OCI-LY7 (cell line): ENCODE data around the gene KCNQ2. TPM values are rescaled to one million over a fixed set of nuclear protein-coding genes. Genes with fewer than 3 reads are reported as not detected.

Experiments used
- BruUV-seq: library from RNA; stranded (reverse); fragments of 400-500 nt; replicated peaks from 2 replicates; lab custom pipeline; 2021; lab: Mats Ljungman, UMichigan
- CTCF ChIA-PET: fragments of 300-600 bp; sonication (Branson Sonifier 250); formaldehyde crosslinking; loops from one replicate; lab custom pipeline; 2022; ENCODE audit warnings: antibody characterized with exemption; ENCODE audit not compliant: unreplicated experiment; lab: Charles Lee
- POLR2A ChIA-PET: fragments of 300-600 bp; sonication (Branson Sonifier 250); formaldehyde crosslinking; loops from one replicate; lab custom pipeline; 2022; ENCODE audit warnings: antibody characterized with exemption; lab: Charles Lee
- DNase-seq: peaks from one replicate; pipeline ENCODE4 v3.0.0-alpha.2; 2015; ENCODE audit warnings: low spot score
- H2AFZ ChIP-seq: fragments of 200-600 bp; sonication (generic), shearing (Covaris generic); 2 replicates; pipeline ENCODE4 v1.6.1; 2014; ENCODE audit warnings: mild to moderate bottlenecking, antibody characterized with exemption, low read length, moderate library complexity
- H3K27ac ChIP-seq: fragments of 200-600 bp; sonication (generic); 2 replicates; pipeline ENCODE4 v1.5.1; 2014; ENCODE audit warnings: mixed run types, low read depth, mild to moderate bottlenecking, moderate library complexity, low read length, inconsistent platforms; ENCODE audit not compliant: poor library complexity, severe bottlenecking
- H3K36me3 ChIP-seq: fragments of 200-600 bp; sonication (generic); 2 replicates; pipeline ENCODE4 v1.6.1; 2014; ENCODE audit warnings: mild to moderate bottlenecking, antibody characterized with exemption, low read length, moderate library complexity, mixed read lengths; ENCODE audit not compliant: insufficient read depth
- H3K4me1 ChIP-seq: fragments of 200-600 bp; sonication (generic); 2 replicates; pipeline ENCODE4 v1.5.1; 2014; ENCODE audit warnings: mild to moderate bottlenecking, low read length; ENCODE audit not compliant: insufficient read depth, poor library complexity, severe bottlenecking
- H3K4me2 ChIP-seq: fragments of 200-600 bp; sonication (generic); 2 replicates; pipeline ENCODE4 v1.6.1; 2014; ENCODE audit warnings: mild to moderate bottlenecking, low read length
- H3K4me3 ChIP-seq: fragments of 200-600 bp; sonication (generic); 2 replicates; pipeline ENCODE4 v1.5.1; 2014; ENCODE audit warnings: mild to moderate bottlenecking, low read depth, low read length; ENCODE audit not compliant: poor library complexity, severe bottlenecking
- H3K79me2 ChIP-seq: fragments of 200-600 bp; sonication (generic); 2 replicates; pipeline ENCODE4 v1.6.1; 2016; ENCODE audit warnings: low read depth, mild to moderate bottlenecking, low read length, moderate library complexity, mixed read lengths; ENCODE audit not compliant: insufficient read depth
- H3K9me2 ChIP-seq: fragments of 200-600 bp; sonication (generic); 2 replicates; pipeline ENCODE4 v1.6.1; 2016; ENCODE audit warnings: mild to moderate bottlenecking, low read length, mixed read lengths; ENCODE audit not compliant: insufficient read depth
- H3K9me3 ChIP-seq: fragments of 200-600 bp; sonication (generic); 2 replicates; pipeline ENCODE4 v1.6.1; 2014; ENCODE audit warnings: mild to moderate bottlenecking, mixed run types, low read length, mixed read lengths
- H4K20me1 ChIP-seq: fragments of 200-600 bp; sonication (generic); 2 replicates; pipeline ENCODE4 v1.6.1; 2014; ENCODE audit warnings: mild to moderate bottlenecking, antibody characterized with exemption, low read length, moderate library complexity, mixed read lengths; ENCODE audit not compliant: insufficient read depth
- CTCF ChIP-seq: fragments of 200-600 bp; sonication (generic); conservative IDR thresholded peaks from 2 replicates; pipeline ENCODE4 v1.5.1; 2014; ENCODE audit warnings: mild to moderate bottlenecking, antibody characterized with exemption, low read length, moderate library complexity, mixed read lengths
- EZH2phosphoT487 ChIP-seq: fragments of 200-600 bp; sonication (generic); IDR thresholded peaks from 2 replicates; pipeline ENCODE4 v1.6.1; 2018; ENCODE audit warnings: low read depth, borderline replicate concordance, mild to moderate bottlenecking, mixed run types, antibody characterized with exemption, low read length, moderate library complexity, mixed read lengths
- intact Hi-C: fragments of 100-400 bp; cut with micrococcal nuclease; formaldehyde crosslinking; loops from one replicate; pipeline ENCODE4 v1.10.0; 2022; ENCODE audit not compliant: unreplicated experiment
- total RNA-seq, 2 experiments: library from RNA; depleted of rRNA in 1 of 2; stranded (reverse); fragments of >200 nt in 1 of 2; shearing (Covaris generic) in 1 of 2; gene quantifications; 2 replicates each; pipeline ENCODE4 v1.2.3, GENCODE V29; 2014 to 2022

The KCNQ2 gene
- total RNA-seq, 2 experiments from 2014 or later: not detected

GRCh38 chr20:63356931-63357879, 115.2 kb downstream of the KCNQ2 start:
- Histone ChIP-seq H4K20me1 (no peaks in the 10 kb centered on the region), H3K9me3 (no peaks in the 10 kb centered on the region), H2AFZ (no peak overlapping the region), H3K27ac (no peak overlapping the region), H3K4me2 (no peak overlapping the region), H3K9me2 (no peaks in the 10 kb centered on the region), H3K79me2 (no peaks in the 10 kb centered on the region), H3K4me1 (no peaks in the 10 kb centered on the region), H3K4me3 (no peak overlapping the region), H3K36me3 (no peaks in the 10 kb centered on the region)
- intact Hi-C loops: no loop called here
- TF ChIP-seq CTCF (no peak), EZH2phosphoT487 (no peak)
- no TSS peak for BruUV-seq
- CTCF ChIA-PET: no interaction called here
- POLR2A ChIA-PET: no interaction called here
- DNase-seq: no peak

- H3K4me1 ChIP-seq: no peaks in the 10 kb centered on the region
- no peak overlapping the region for H3K4me2 ChIP-seq
- no peaks in the 10 kb centered on the region for H3K36me3 ChIP-seq
- CTCF ChIA-PET: no interaction called here
- no peaks in the 10 kb centered on the region for H3K79me2 ChIP-seq
- H4K20me1 ChIP-seq: no peaks in the 10 kb centered on the region
- POLR2A ChIA-PET: no interaction called here
- H3K4me3 ChIP-seq: no peak overlapping the region
- no peaks in the 10 kb centered on the region for H3K9me3 ChIP-seq
- TF ChIP-seq CTCF: no peak
- TF ChIP-seq EZH2phosphoT487: no peak
- no TSS peak for BruUV-seq
- H3K27ac ChIP-seq: no peak overlapping the region
- DNase-seq: no peak
- H3K9me2 ChIP-seq: no peaks in the 10 kb centered on the region
- intact Hi-C loops: no loop called here
- H2AFZ ChIP-seq: no peak overlapping the region
Measured at GRCh38 chr20:63356511-63356910, 115.9 kb downstream of the KCNQ2 start.

GRCh38 chr20:63355781-63356295, 116.6 kb downstream of the KCNQ2 start:
- intact Hi-C loops: no loop called here
- ChIA-PET CTCF (no interaction called here), POLR2A (no interaction called here)
- DNase-seq: no peak
- Histone ChIP-seq H3K36me3 (no peaks in the 10 kb centered on the region), H3K4me1 (no peaks in the 10 kb centered on the region), H3K4me3 (no peak overlapping the region), H3K79me2 (no peaks in the 10 kb centered on the region), H3K4me2 (no peak overlapping the region), H3K9me3 (no peaks in the 10 kb centered on the region), H4K20me1 (no peaks in the 10 kb centered on the region), H2AFZ (no peak overlapping the region), H3K27ac (no peak overlapping the region), H3K9me2 (no peaks in the 10 kb centered on the region)
- no TSS peak for BruUV-seq
- TF ChIP-seq CTCF: no peak
- no peak for TF ChIP-seq EZH2phosphoT487
